ENCODE results near the gene ZNF668. TPM values are rescaled to one million over a fixed set of nuclear protein-coding genes. Genes with fewer than 3 reads are reported as not detected.
"Not testable (repeated sequence)": the region's sequence is repeated elsewhere in the genome, so short reads cannot be mapped to it uniquely, and the experiment has no call there.

The ZNF668 gene
- total and polyA plus RNA-seq, 10 donors = 6.2 to 12.5 (median 9.1) TPM

GRCh38 chr16:31107465-31107867 lies 33.4 kb upstream of the ZNF668 start:
- Histone ChIP-seq H3K36me3 (peaks cover 0 to 35% (median 31%) of the 10 kb centered on the region in 6 donors), H3K27me3 (replicated peaks in 1 of 7) (no peaks in the 10 kb centered on the region), H3K9me3 (no peaks in the 10 kb centered on the region), H3K4me3 (peak overlapping the region in 2 of 8 donors; percentile 88 to 97), H3K4me1 (peaks cover 11 to 50% (median 37%) of the 10 kb centered on the region in 6 donors), H3K27ac (peak overlapping the region in 5 of 8 donors; percentile 87 to 96 (median 92))
- intact Hi-C loops (cut with DNase I; ENCODE audit: low total_unique reads) = no loop called here
- TF ChIP-seq CTCF (IDR thresholded peaks at IDR 0.05 in 8 of 11, conservative IDR thresholded peaks at IDR 0.05 in 3 of 11) = no peak
- TF ChIP-seq POLR2A (IDR thresholded peaks at IDR 0.05) = no peak
- TF ChIP-seq POLR2AphosphoS5 (IDR thresholded peaks at IDR 0.05) = no peak
- no peak for DNase-seq
- 82 to 90% (median 89%) methylated on average over 6 of the region's 6 CpGs for WGBS, 5 donors

- intact Hi-C loops (cut with DNase I; ENCODE audit: low total_unique reads) = no loop called here
- no peak for TF ChIP-seq CTCF (IDR thresholded peaks at IDR 0.05 in 8 of 11, conservative IDR thresholded peaks at IDR 0.05 in 3 of 11)
- no peak for TF ChIP-seq POLR2AphosphoS5 (IDR thresholded peaks at IDR 0.05)
- TF ChIP-seq POLR2A (IDR thresholded peaks at IDR 0.05) = no peak
- no peak for DNase-seq
- WGBS, 5 donors = 93 to 96% (median 94%) methylated on average over 28 of the region's 28 CpGs
- no peaks in the 10 kb centered on the region for H3K27me3 ChIP-seq (replicated peaks in 1 of 7)
- H3K36me3 ChIP-seq = peaks cover 0 to 28% (median 24%) of the 10 kb centered on the region in 6 donors
- peaks cover 11 to 44% (median 33%) of the 10 kb centered on the region in 6 donors for H3K4me1 ChIP-seq
- H3K9me3 ChIP-seq = no peaks in the 10 kb centered on the region
- peak overlapping the region in 1 of 8 donors; percentile 83 for H3K27ac ChIP-seq
- no peak overlapping the region for H3K4me3 ChIP-seq
Observed at GRCh38 chr16:31106509-31107464, 32.7 kb upstream of the ZNF668 start.

GRCh38 chr16:31105677-31106213 lies 31.7 kb upstream of the ZNF668 start:
- H3K4me3 ChIP-seq = peak overlapping the region in 3 of 8 donors; percentile 7 to 50 (median 25)
- peak overlapping the region in 5 of 8 donors; percentile 47 to 83 (median 69) for H3K27ac ChIP-seq
- H3K27me3 ChIP-seq (replicated peaks in 1 of 7) = no peaks in the 10 kb centered on the region
- TF ChIP-seq CTCF (IDR thresholded peaks at IDR 0.05 in 8 of 11, conservative IDR thresholded peaks at IDR 0.05 in 3 of 11) (peak; percentile 71 to 91 (median 85)), POLR2AphosphoS5 (IDR thresholded peaks at IDR 0.05) (peak; percentile 51 to 86 (median 72)), POLR2A (IDR thresholded peaks at IDR 0.05) (no peak)
- no peaks in the 10 kb centered on the region for H3K9me3 ChIP-seq
- H3K4me1 ChIP-seq = peaks cover 11 to 44% (median 32%) of the 10 kb centered on the region in 6 donors
- peak; percentile 95 for DNase-seq
- H3K36me3 ChIP-seq = peaks cover 0 to 17% (median 13%) of the 10 kb centered on the region in 6 donors
- intact Hi-C loops (cut with DNase I; ENCODE audit: low total_unique reads) = no loop called here
- 10 to 25% (median 15%) methylated on average over 28 to 33 of the region's 33 CpGs for WGBS, 5 donors

- H3K27ac ChIP-seq; H3K9me3 ChIP-seq; intact Hi-C loops (cut with DNase I; ENCODE audit: low total_unique reads); DNase-seq; H3K36me3 ChIP-seq; H3K27me3 ChIP-seq (replicated peaks in 1 of 7); H3K4me3 ChIP-seq: not testable (repeated sequence)
- H3K4me1 ChIP-seq = peaks cover 4 to 11% (median 7%) of the 10 kb centered on the region in 6 donors
- WGBS, 5 donors = 76 to 86% (median 82%) methylated on average over 13 of the region's 13 CpGs
Observed at GRCh38 chr16:31100876-31101641, 27.0 kb upstream of the ZNF668 start.

All from spleen (tissue), 11 donors.